SK-N-SH treated with all-trans-retinoic acid at 6 μM for 48 hours (cell line): ENCODE measurements around the gene SF3B5.

Experiments used
- ATAC-seq: fragments of 200-7000 bp; cut with Tn5 transposase; 3 replicates; pipeline ENCODE4 v1.9.1; 2020; ENCODE audit warnings: mild to moderate bottlenecking, moderate library complexity
- ARNTL ChIP-seq: fragments of 450-650 bp; formaldehyde crosslinking; IDR thresholded peaks from 2 replicates; pipeline ENCODE4 v1.5.0; 2020; ENCODE audit warnings: low read depth, mild to moderate bottlenecking, moderate library complexity, borderline replicate concordance
- BACH2 ChIP-seq: fragments of 250-450 bp; sonication (Bioruptor Pico); IDR thresholded peaks from 2 replicates; pipeline ENCODE4 v1.9.0; 2021; ENCODE audit warnings: mild to moderate bottlenecking, borderline replicate concordance
- ESRRG ChIP-seq: fragments of 250-450 bp; sonication (Bioruptor Pico); IDR thresholded peaks from 2 replicates; pipeline ENCODE4 v1.6.1; 2021; ENCODE audit warnings: mild to moderate bottlenecking
- GLIS3 ChIP-seq: fragments of 250-450 bp; sonication (Bioruptor Pico); IDR thresholded peaks from 2 replicates; pipeline ENCODE4 v1.5.0; 2020; ENCODE audit warnings: mild to moderate bottlenecking, moderate library complexity
- ISL1 ChIP-seq: fragments of 250-450 bp; sonication (Bioruptor Pico); IDR thresholded peaks from 2 replicates; pipeline ENCODE4 v2.1.2; 2022; ENCODE audit warnings: mild to moderate bottlenecking, moderate library complexity
- PPARA ChIP-seq: fragments of 250-450 bp; sonication (Bioruptor Pico); IDR thresholded peaks from 2 replicates; pipeline ENCODE4 v1.5.0; 2020; ENCODE audit warnings: mild to moderate bottlenecking, borderline replicate concordance
- SNAI2 ChIP-seq: fragments of 250-450 bp; sonication (Bioruptor Pico); IDR thresholded peaks from 2 replicates; pipeline ENCODE4 v1.5.0; 2020; ENCODE audit warnings: mild to moderate bottlenecking, moderate library complexity
- TOX ChIP-seq: fragments of 250-450 bp; sonication (Bioruptor Pico); IDR thresholded peaks from 2 replicates; pipeline ENCODE4 v1.8.0; 2021; ENCODE audit warnings: mild to moderate bottlenecking, moderate library complexity, borderline replicate concordance
- ZC3H10 ChIP-seq: fragments of 250-450 bp; sonication (Bioruptor Pico); IDR thresholded peaks from 2 replicates; pipeline ENCODE4 v1.5.1; 2021; ENCODE audit warnings: mild to moderate bottlenecking, moderate library complexity
- ZFP3 ChIP-seq: fragments of 250-450 bp; sonication (Bioruptor Pico); IDR thresholded peaks from 2 replicates; pipeline ENCODE4 v1.5.0; 2020; ENCODE audit warnings: mild to moderate bottlenecking, moderate library complexity
- ZNF565 ChIP-seq: fragments of 450-650 bp; formaldehyde crosslinking; conservative IDR thresholded peaks from 2 replicates; pipeline ENCODE4 v1.5.0; 2020; ENCODE audit warnings: low read depth, mild to moderate bottlenecking, moderate library complexity
- ZNF70 ChIP-seq: fragments of 450-650 bp; formaldehyde crosslinking; IDR thresholded peaks from 2 replicates; pipeline ENCODE4 v1.5.0; 2020; ENCODE audit warnings: mild to moderate bottlenecking, moderate library complexity
- ZNF8 ChIP-seq: fragments of 450-650 bp; formaldehyde crosslinking; IDR thresholded peaks from 2 replicates; pipeline ENCODE4 v1.5.0; 2020; ENCODE audit warnings: mild to moderate bottlenecking, moderate library complexity
- TF ChIP-seq, protein P1 (sequence below): fragments of 250-450 bp; sonication (Bioruptor Pico); IDR thresholded peaks from 2 replicates; pipeline ENCODE4 v1.5.1; 2020; ENCODE audit warnings: low read depth, mild to moderate bottlenecking, moderate library complexity
- TF ChIP-seq, protein P2 (sequence below): fragments of 250-450 bp; sonication (Bioruptor Pico); IDR thresholded peaks from 2 replicates; pipeline ENCODE4 v1.5.0; 2020; ENCODE audit warnings: mild to moderate bottlenecking, moderate library complexity
- TF ChIP-seq, protein P3 (sequence below): fragments of 250-450 bp; sonication (Bioruptor Pico); IDR thresholded peaks from 2 replicates; pipeline ENCODE4 v1.8.0; 2021; ENCODE audit warnings: low read depth, mild to moderate bottlenecking, moderate library complexity, borderline replicate concordance
- TF ChIP-seq, protein P4 (sequence below): fragments of 250-450 bp; sonication (Bioruptor Pico); IDR thresholded peaks from 2 replicates; pipeline ENCODE4 v1.5.1; 2021; ENCODE audit warnings: mild to moderate bottlenecking, moderate library complexity
- TF ChIP-seq, protein P5 (sequence below): fragments of 250-450 bp; sonication (Bioruptor Pico); IDR thresholded peaks from 2 replicates; pipeline ENCODE4 v1.8.0; 2020; ENCODE audit warnings: mild to moderate bottlenecking, moderate library complexity, borderline replicate concordance

SF3B5 gene

DNA sequence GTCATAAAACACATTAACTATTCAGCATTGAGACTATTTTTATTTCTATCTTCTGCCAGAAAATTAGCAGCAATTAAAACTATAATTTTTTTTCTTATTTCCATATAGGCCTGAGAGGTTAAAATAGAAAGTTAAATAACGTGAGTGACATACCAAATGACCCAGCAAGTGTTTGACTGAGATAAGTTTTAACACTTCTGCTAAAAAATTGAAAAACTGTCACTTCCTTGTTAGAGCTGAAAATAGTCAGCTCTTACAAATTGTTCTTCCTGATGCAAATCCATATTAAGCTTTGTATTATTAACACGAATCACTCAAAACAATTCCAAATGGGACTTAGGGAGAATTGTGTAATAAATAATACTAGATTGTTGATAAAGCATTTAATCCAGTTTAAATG is 28.5 kb upstream of the SF3B5 start:
- ATAC-seq = no peak
- TF ChIP-seq ISL1 (CRISPR knock-in tag) (no peak), GLIS3 (CRISPR knock-in tag) (no peak), BACH2 (CRISPR knock-in tag) (no peak)
- TF ChIP-seq, protein P1, sequence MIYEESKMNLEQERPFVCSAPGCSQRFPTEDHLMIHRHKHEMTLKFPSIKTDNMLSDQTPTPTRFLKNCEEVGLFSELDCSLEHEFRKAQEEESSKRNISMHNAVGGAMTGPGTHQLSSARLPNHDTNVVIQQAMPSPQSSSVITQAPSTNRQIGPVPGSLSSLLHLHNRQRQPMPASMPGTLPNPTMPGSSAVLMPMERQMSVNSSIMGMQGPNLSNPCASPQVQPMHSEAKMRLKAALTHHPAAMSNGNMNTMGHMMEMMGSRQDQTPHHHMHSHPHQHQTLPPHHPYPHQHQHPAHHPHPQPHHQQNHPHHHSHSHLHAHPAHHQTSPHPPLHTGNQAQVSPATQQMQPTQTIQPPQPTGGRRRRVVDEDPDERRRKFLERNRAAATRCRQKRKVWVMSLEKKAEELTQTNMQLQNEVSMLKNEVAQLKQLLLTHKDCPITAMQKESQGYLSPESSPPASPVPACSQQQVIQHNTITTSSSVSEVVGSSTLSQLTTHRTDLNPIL (CRISPR knock-in tag) = no peak
- TF ChIP-seq, protein P2, sequence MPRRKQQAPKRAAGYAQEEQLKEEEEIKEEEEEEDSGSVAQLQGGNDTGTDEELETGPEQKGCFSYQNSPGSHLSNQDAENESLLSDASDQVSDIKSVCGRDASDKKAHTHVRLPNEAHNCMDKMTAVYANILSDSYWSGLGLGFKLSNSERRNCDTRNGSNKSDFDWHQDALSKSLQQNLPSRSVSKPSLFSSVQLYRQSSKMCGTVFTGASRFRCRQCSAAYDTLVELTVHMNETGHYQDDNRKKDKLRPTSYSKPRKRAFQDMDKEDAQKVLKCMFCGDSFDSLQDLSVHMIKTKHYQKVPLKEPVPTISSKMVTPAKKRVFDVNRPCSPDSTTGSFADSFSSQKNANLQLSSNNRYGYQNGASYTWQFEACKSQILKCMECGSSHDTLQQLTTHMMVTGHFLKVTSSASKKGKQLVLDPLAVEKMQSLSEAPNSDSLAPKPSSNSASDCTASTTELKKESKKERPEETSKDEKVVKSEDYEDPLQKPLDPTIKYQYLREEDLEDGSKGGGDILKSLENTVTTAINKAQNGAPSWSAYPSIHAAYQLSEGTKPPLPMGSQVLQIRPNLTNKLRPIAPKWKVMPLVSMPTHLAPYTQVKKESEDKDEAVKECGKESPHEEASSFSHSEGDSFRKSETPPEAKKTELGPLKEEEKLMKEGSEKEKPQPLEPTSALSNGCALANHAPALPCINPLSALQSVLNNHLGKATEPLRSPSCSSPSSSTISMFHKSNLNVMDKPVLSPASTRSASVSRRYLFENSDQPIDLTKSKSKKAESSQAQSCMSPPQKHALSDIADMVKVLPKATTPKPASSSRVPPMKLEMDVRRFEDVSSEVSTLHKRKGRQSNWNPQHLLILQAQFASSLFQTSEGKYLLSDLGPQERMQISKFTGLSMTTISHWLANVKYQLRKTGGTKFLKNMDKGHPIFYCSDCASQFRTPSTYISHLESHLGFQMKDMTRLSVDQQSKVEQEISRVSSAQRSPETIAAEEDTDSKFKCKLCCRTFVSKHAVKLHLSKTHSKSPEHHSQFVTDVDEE (CRISPR knock-in tag) = no peak

DNA sequence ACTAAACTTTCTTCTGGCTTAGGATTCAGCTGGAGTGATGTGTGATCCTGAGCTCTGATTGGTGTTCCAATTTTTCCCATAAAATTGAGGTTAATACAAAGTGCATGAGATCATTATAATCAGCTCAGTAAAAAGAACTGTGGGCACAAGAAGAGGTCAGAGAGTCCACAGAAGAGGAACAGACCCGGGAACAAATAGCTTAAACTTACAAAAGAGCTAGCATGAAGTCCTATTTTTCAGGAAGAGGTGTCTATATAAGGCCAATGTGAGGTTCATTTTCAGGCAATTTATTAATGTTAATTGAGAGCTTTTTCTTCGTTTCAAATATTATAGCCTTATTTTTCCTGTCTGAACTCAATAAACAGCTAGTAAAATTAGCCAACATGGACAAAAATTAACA is 28.0 kb upstream of the SF3B5 start:
- ATAC-seq = no peak
- TF ChIP-seq ZNF70 (CRISPR knock-in tag) (no peak), BACH2 (CRISPR knock-in tag) (no peak), ZNF565 (CRISPR knock-in tag) (no peak), GLIS3 (CRISPR knock-in tag) (no peak), ZC3H10 (CRISPR knock-in tag) (no peak), ZNF8 (no peak), PPARA (CRISPR knock-in tag) (no peak), ZFP3 (no peak), SNAI2 (CRISPR knock-in tag) (no peak)
- TF ChIP-seq, protein P1 (CRISPR knock-in tag) = no peak
- TF ChIP-seq, protein P2 (CRISPR knock-in tag) = no peak
- TF ChIP-seq, protein P3, sequence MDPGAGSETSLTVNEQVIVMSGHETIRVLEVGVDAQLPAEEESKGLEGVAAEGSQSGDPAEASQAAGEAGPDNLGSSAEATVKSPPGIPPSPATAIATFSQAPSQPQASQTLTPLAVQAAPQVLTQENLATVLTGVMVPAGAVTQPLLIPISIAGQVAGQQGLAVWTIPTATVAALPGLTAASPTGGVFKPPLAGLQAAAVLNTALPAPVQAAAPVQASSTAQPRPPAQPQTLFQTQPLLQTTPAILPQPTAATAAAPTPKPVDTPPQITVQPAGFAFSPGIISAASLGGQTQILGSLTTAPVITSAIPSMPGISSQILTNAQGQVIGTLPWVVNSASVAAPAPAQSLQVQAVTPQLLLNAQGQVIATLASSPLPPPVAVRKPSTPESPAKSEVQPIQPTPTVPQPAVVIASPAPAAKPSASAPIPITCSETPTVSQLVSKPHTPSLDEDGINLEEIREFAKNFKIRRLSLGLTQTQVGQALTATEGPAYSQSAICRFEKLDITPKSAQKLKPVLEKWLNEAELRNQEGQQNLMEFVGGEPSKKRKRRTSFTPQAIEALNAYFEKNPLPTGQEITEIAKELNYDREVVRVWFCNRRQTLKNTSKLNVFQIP (CRISPR knock-in tag) = no peak

DNA sequence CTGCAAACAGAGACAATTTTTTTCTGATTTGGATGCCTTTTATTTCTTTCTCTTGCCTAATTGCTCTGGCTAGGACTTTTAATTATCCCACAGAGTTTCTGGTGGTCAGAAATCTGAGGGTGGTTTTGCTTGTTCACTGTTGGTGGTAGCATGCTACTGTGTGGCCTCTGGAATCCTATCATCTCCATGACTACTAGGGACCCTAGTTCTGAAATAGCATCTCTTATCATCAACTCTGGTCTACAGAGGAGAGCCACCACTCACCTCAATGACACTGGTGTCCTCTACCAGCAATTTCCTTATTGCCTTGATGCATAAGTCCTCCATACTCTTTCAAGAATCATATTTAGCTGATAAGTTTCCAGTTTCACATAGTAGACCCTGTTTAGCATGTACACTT is 27.5 kb upstream of the SF3B5 start:
- no peak for TF ChIP-seq TOX (CRISPR knock-in tag)
- TF ChIP-seq ZNF565 (CRISPR knock-in tag) = no peak
- TF ChIP-seq, protein P4, sequence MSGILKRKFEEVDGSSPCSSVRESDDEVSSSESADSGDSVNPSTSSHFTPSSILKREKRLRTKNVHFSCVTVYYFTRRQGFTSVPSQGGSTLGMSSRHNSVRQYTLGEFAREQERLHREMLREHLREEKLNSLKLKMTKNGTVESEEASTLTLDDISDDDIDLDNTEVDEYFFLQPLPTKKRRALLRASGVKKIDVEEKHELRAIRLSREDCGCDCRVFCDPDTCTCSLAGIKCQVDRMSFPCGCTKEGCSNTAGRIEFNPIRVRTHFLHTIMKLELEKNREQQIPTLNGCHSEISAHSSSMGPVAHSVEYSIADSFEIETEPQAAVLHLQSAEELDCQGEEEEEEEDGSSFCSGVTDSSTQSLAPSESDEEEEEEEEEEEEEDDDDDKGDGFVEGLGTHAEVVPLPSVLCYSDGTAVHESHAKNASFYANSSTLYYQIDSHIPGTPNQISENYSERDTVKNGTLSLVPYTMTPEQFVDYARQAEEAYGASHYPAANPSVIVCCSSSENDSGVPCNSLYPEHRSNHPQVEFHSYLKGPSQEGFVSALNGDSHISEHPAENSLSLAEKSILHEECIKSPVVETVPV (CRISPR knock-in tag) = no peak
- no peak for TF ChIP-seq SNAI2 (CRISPR knock-in tag)
- TF ChIP-seq ARNTL (CRISPR knock-in tag) = no peak
- no peak for TF ChIP-seq ESRRG (CRISPR knock-in tag)
- TF ChIP-seq BACH2 (CRISPR knock-in tag) = no peak
- TF ChIP-seq PPARA (CRISPR knock-in tag) = no peak
- TF ChIP-seq, protein P3 (CRISPR knock-in tag) = no peak
- no peak for TF ChIP-seq GLIS3 (CRISPR knock-in tag)
- TF ChIP-seq, protein P5, sequence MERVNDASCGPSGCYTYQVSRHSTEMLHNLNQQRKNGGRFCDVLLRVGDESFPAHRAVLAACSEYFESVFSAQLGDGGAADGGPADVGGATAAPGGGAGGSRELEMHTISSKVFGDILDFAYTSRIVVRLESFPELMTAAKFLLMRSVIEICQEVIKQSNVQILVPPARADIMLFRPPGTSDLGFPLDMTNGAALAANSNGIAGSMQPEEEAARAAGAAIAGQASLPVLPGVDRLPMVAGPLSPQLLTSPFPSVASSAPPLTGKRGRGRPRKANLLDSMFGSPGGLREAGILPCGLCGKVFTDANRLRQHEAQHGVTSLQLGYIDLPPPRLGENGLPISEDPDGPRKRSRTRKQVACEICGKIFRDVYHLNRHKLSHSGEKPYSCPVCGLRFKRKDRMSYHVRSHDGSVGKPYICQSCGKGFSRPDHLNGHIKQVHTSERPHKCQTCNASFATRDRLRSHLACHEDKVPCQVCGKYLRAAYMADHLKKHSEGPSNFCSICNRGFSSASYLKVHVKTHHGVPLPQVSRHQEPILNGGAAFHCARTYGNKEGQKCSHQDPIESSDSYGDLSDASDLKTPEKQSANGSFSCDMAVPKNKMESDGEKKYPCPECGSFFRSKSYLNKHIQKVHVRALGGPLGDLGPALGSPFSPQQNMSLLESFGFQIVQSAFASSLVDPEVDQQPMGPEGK (CRISPR knock-in tag) = no peak
- no peak for ATAC-seq
